HG02852 (cell line): ENCODE data around the gene WDR45B.

Source experiments
- ATAC-seq: cut with Tn5 transposase; IDR thresholded peaks from one replicate; pipeline ENCODE4 v1.9.1; 2021; ENCODE audit warnings: mild to moderate bottlenecking, moderate library complexity; ENCODE audit not compliant: unreplicated experiment

Gene WDR45B

DNA sequence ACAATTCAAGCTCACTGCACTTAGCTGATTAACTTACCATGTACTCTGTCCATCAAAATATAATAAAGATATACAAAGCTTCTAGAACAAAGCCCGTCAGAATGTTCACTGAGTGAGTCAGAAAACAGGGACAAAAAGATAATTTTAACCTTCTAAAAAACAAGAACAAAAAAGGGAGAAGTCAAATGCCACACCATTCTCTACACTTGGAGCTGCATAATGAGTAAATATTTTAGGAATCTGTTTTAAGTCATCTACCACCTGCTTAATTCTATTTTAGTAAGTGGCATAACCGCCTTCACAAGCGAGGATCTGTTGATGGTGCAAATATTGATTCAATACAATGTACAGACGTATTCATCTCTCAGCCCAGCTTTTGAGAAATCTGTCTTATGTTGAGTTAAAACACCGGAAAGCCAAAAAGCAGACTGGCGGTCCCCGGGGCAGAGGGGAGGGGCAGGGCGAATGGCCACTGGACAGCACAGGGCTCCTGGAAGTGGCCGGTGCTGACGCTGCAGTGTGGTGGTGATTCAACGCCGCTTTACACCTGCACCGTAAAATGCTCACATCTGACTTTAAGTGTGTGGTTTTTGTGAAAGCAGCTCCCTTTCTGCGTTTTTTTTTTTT, 30.1 kb upstream of the WDR45B start:
- ATAC-seq: no peak

DNA sequence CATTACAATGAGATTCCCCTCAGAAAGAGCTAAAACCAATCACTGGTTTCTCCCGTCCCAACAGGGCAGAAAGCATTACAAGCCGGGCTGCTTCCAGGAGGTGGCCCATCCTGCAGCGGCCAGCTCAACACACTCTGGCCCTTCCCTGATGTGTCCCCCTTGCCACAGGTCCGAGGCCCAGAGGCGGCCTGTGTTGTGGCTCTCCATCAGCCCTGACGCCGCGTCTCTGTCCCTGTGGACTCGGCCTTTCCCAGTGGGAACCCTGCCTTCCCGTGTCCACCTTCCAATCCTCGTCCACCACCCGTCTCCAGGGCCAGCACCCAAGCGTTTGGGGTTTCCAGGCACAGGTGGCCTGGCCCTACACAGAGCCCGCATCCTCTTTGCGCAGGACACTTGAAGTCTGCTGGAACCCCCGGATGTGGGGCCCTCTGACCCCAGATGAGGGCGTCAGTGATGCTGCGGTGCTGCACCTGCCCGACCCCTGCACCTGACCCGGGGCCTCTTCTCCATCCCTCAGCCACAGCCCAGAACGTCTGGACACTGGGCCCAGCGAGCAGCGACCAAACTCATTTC, 29.2 kb upstream of the WDR45B start:
- no peak for ATAC-seq

DNA sequence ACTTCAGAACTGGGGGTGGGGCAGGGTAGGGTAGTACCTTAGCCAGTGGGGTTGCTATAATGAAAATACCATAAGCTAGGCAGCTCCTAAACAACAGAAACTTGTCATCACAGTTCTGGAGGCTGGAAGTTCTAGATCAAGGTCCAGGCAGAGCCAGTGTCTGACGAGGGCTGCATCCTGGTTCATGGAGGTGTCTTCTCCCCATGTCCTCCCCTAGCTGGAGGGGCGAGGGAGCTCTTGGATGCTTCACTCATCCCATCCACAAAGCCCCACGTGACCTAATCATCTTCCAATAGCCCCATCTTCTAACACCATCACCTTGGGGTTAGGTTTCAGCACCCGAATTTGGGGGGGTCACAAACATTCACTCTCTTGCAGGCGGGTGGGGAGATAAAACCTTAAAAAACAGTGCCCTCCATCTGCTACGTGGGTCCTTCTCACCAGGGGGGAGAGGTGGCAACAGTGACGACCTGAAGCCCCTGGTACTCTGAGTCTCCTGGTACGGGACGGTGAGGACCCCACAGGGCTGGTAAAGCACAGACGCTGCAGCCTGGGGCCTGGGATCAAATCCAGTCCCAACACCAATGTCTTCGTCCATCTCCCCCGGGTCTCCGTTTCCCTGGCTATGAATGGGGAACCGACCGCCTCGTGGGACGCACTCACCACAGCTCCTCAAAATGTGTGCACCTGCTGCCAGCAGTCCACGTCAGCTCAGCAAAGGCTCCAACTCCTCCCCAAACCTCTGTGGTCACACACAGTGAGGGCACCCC, 27.4 kb upstream of the WDR45B start:
- ATAC-seq: no peak

- ATAC-seq: no peak
Observed at GRCh38 chr17:82674656-82675475, 26.6 kb upstream of the WDR45B start.

DNA sequence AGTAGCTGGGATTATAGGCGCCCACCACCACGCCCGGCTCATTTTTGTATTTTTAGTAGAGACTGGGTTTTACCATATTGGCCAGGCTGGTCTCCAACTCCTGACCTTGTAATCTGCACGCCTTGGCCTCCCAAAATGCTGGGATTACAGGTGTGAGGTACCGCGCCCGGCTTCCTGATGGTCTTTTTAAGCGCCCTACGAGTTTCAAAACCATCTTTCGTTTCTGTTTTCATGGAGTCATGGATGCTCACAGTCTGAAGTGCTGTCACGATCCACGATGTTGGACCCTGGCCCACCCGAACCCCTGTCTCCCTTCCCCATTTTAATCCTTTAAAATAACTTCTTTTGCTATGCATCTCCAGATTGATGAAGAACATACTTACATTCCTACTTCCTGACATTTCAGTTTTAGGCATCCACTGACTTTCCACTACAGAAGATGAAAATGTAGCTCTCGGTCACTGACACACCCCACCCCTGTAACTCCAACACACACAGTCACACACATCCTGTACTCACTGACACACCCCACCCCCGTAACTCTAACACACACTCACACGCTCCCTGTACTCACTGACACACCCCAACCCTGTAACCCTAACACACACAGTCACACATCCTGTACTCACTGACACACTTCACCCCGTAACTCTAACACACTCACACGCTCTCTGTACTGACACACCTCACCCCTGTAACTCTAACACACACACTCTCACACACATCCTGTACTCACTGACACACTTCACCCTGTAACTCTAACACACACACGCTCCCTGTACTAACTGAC, 22.6 kb upstream of the WDR45B start:
- no peak for ATAC-seq

- ATAC-seq: no peak
Observed at GRCh38 chr17:82668631-82669099, 20.4 kb upstream of the WDR45B start.

- no peak for ATAC-seq
Observed at GRCh38 chr17:82668024-82668630, 19.9 kb upstream of the WDR45B start.

- ATAC-seq: no peak
Observed at GRCh38 chr17:82667668-82668000, 19.4 kb upstream of the WDR45B start.

- no peak for ATAC-seq
Observed at GRCh38 chr17:82666931-82667667, 18.9 kb upstream of the WDR45B start.

- ATAC-seq: no peak
Observed at GRCh38 chr17:82665891-82666290, 17.6 kb upstream of the WDR45B start.

DNA sequence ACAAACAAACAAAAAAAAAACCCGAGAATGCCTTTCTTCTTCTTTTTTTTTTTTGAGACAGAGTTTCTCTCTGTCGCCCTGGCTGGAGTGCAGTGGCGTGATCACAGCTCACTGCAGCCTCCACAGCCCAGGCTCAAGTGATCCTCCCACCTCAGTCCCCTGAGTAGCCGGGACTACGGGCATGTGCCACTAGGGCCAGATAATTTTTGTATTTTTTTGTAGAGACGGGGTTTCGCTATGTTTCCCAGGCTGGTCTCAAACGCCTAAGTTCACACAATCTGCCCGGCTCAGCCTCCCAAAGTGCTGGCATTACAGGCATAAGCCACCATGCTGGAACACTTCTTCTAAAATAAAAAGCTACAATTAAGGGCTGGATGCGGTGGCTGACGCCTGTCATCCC, 17.0 kb upstream of the WDR45B start:
- ATAC-seq: no peak

GRCh38 chr17:82664701-82665182, 16.5 kb upstream of the WDR45B start:
- no peak for ATAC-seq

- ATAC-seq: no peak
Observed at GRCh38 chr17:82664276-82664575, 16.0 kb upstream of the WDR45B start.

DNA sequence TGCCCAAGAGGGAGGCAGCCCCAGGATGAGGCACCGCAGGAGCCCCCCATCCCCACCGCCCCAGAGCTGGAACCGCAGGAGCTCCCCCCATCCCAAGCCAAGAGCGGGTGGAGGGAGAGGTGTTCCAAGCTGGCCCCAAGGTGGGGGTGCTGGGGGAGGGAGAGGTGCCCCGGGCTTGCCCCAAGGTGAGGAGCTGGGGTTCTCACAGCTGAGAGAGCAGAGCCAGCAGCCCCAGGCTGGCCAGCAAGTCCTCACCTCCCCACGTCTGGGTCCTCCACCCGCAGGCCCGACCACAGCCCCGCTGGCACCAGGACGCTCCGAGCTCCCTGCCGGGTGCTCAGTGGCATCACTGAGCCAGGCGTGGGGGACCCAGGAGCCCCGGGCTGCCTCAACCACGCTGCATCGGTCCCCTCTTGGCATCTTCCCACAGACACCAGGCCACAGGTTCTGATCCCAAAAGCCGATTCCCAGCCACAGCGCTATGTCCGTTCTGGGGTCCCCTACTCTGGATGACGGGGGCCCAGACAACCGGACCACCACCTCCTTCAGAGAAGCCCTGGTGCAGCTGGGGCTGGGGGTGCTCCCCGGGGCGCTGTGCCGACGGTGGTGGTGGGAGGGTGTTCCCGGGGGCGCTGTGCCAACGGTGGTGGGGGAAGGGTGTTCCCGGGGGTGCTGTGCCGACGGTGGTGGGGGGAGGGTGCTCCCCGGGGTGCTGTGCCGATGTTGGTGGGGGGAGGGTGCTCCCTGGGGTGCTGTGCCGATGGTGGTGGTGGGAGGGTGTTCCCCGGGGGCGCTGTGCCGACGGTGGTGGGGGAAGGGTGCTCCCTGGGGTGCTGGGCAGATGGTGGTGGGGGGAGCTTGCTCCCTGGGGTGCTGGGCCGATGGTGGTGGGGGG, 15.4 kb upstream of the WDR45B start:
- no peak for ATAC-seq

GRCh38 chr17:82662711-82663261, 14.5 kb upstream of the WDR45B start:
- no peak for ATAC-seq

GRCh38 chr17:82661717-82662683, 13.8 kb upstream of the WDR45B start:
- no peak for ATAC-seq

DNA sequence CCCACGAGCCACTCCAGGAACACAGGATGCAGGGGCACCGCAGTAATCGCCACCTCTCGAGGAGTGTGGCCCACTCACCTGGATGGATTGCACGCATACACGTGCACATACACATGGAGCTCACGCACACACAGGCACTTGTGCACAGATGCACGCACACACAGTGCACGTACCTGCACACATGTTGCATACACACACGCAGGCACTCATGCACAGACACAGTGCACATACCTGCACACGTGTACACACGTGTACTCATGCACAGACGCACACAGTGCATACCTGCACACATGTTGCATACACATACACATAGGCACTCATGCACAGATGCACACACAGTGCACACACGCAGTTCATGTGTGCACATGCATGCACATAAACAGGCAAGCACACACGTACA, 11.6 kb upstream of the WDR45B start:
- ATAC-seq: no peak
